Smooth muscle cell of the coronary artery (primary cell): ENCODE measurements around the gene KIAA2012. TPM values are rescaled to one million over a fixed set of nuclear protein-coding genes. Genes with fewer than 3 reads are reported as not detected.

ENCODE experiments used
- total RNA-seq: library from RNA; depleted of rRNA; stranded (reverse); fragments of >200 nt; gene quantifications from 2 replicates; pipeline ENCODE4 v1.2.3, GENCODE V29; 2014; ENCODE audit warnings: low replicate concordance

KIAA2012 gene
- total RNA-seq: under 0.01 TPM in 1 of 2 replicates, not detected in the other

DNA sequence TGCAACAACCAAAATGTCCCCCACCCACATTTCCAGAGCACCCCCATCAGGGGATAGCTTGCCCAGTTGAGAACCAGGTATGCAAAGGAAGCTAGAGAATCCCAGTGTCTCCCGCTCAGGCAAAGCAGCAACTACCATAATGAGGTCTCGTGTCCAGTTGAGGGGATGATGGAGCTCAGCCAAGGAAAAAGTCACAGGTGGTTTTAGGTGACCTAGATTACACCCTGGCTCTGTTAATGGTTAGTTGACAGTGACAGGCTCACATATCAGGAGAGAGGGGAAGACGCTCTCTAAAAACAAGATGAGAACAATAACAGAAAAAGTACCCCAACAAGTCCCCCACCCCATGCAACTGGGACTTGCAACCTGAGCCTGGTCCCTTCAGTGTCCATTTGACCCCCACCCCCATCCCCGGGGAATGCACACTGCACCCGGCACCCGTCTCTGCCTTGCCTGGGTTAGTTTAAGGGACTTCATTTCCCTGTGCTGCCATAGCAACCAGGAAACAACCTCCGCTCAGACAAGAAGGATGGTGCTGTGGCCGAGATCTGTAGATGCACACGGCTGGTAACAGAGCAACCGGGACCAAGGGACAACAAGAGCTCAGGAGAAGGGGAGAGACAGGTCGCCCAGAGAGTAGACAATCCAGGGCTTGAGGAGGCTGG lies at the start of gene KIAA2012:
Gene KIAA2012, plus strand, starts transcription at position 519 of the 665 bp plus-strand sequence. CDS start 373 bp downstream, outside the sequence.

DNA sequence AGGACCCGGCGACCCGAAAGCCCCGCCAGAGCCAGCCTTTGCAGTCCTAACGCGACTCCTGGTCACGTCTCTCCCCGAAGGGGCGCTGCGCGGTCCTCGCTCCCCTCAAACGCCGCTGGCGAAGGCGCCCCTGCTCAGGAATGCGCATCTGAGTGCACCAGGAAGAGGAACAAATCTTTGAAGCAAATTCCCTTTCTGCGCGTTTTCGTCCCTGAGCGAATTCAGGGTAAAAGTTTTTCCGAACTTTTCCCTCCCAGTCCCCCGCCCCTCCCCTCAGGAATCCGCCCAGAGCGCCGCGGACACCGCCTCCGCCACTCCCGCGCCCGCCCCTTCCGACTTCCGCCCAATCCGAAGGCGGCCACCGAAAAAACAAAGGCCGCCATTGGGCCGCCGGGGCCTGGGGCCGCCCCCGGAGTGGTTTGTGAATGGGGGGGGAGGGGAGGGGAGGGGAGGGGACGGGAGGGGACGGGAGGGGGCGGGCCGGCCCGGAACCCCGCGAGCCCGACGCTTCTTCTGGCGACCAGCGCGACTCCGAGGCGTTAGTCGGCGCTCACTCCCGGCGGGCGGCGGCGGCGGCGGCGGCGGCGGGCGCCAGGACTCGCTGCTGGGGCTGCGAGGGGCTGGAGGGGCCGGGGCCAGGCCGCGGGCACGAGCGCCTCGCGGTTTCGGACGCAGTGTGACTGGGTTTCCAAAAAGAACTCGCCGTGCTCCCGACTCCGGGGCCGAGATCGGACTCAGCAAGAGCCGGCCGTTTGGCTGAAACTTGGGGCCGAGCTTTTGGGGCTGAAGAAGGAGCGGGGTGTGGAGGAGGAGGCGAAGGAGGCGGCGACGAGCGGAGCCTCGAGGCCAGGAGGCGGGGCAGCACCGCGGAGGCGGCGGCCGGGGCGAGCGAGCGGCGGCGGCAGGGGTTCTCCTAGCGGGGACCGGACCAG lies 39.5 kb upstream of the KIAA2012 start, which contains the start of gene FZD7:
Gene FZD7, plus strand, starts transcription at position 539 of the 932 bp plus-strand sequence. CDS start 793 bp downstream, outside the sequence.

DNA sequence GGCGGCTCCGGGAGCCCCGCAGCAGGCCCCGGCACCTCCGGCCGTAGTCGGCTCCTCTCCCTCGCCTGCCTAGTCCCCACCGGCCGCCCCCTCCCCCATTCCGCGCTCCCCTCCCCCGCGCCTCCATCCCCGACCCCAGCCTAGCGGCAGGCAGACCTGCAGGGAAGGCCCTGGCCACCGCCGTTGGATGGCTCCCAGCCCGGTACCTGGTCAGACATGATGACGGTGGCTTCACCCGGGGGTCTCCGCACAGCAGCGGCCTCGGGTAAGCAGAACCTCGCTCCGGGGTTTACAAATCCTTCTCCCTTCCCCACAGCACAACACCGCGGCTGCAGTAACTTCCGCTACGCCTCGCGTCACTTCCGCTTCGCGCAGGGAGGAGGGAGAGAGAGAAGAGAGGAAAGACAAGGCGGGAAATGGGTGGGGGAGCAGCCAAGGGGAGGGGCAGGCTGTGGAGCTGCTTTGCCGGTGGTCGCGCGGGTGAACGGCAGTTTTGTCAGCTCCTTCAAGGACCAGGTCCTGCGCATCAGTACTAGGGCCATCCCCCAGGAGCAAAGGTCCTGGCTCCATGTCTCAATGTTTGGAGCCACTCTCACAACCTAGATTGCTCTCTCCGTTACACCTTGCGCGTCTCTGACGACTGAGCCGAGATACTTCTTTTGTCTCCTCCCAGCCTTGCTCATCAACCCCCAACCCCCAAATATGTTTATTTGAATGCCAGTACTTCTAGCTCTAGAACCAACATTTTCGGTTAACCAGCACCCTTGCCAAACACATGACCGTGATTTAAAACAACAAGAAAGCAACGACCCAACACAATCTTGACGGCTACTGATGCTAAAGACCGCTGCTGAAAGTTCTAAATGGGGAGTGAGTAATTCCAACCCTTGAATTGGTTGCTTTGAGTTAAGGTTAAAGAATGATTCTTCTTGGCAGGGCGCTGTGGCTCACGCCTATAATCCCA lies 165.5 kb downstream of the KIAA2012 start, which contains the start of gene SUMO1:
Gene SUMO1, minus strand, starts transcription at position 364 of the 964 bp plus-strand sequence. Its CDS starts 146 bp downstream, at position 218.

Other genes starting within 250 kb of the KIAA2012 start
- gene FZD7, start 39.4 kb upstream of the KIAA2012 start, total RNA-seq: 8.0 and 10.4 TPM in 2 replicates
- gene SUMO1, start 165.3 kb downstream of the KIAA2012 start, total RNA-seq: 66.5 and 104 TPM in 2 replicates
- 33.9 and 40.1 TPM in 2 replicates for gene NOP58, start 192.5 kb downstream of the KIAA2012 start, total RNA-seq